ENCODE results near the gene ZSCAN9.

The ZSCAN9 gene

DNA sequence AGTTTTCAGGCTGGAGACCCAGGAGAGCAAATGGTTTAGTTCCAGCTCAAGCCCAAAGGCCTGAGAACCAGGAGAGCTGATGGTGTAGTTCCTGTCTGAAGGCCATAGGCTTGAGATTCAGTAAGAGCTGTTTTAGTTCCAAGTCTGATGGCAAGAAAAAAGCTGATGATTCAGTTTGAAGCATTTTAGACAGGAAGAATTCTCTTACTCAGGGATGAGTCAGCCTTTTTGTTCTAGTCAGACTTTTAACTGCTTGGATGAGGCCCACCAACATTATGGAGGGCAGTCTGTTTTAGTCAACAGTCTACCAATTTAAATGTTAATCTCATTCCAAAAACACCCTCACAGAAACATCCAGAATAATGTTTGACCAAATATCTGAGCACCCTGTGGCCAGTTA lies 44.4 kb downstream of the ZSCAN9 start:
- no peak for DNase-seq

DNA sequence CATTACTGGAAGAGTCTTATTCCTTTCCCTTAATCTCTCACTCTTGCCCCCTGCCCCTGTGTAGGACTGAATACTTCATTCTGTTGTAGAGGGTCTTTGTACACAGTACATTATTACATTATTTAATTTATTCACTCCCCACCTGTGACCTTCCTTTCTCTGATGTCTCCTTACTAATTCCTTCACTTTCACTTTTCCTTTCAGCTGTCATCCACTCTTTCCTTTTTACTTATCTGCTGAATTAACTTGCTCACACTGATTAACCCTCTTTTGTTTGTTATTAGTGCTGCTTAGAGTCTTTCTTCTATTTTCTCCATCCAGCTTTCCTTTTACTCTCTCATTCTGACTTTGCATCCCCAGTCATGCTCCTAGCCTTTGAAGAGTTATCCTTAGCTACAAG lies 49.8 kb downstream of the ZSCAN9 start:
- DNase-seq = no peak

GRCh38 chr6:28277746-28278145 lies 52.7 kb downstream of the ZSCAN9 start:
- DNase-seq = no peak

DNA sequence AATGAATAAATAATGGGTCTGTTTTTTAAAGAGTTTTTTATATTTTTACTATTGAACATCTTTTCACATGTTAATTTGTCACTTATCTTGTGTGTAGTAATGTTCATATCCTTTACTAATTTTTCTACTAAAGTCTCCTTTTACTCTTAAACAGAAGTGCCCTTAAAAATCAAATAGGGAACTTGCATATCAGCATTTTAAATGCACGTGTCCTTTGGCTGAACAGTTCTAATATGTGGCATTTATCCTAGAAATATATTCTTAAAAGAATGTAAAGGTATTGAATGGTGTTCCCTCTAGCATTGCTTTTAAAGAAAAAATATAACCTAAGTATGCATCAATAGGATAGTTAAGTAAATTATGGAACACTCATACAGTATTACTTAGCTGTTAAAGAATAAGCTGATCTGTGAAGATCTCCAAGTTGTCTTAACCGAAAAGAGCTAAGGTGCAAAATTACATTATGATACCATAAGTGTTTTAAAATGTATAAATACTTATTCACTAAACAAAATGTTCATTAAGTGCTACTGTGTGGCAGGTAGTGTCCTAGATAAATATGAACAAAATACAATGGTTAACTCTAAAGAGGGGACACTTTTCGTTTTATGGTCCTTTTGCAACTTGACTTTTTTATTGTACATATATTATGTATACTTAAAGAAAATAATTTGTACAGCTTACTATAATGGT lies 55.7 kb downstream of the ZSCAN9 start:
- DNase-seq = no peak

- DNase-seq = peak; percentile 88
Measured at GRCh38 chr6:28281288-28282064, 56.4 kb downstream of the ZSCAN9 start, which contains the start of gene PGBD1. TSS of gene PGBD1 (plus strand) at chr6:28281572. CDS start at chr6:28283814, 2,242 bp downstream.

DNA sequence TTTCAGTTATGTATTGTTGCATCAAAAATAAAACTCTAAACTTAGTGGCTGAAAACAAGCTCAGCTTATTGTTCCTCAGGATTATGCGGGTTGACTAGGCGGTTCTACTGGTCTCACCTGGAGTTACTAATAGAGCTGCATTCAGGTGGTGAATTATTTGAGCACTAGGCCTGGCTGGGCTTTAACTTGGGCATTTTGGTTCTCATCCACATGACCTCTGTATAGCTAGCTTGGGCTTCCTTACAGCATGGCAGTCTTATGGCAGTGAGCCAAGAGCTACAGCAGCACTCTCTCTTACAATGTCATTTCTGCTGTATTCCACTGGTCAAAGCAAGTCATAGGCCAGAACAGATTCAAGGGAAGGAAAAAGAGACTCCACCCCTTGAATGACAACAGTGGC lies 57.9 kb downstream of the ZSCAN9 start:
- DNase-seq = no peak

All from NCI-H1105 (cell line).